Fibroblast of mammary gland (primary cell): ENCODE measurements around the gene SLC13A2.
"Not testable (repeated sequence)": the region's sequence is repeated elsewhere in the genome, so short reads cannot be mapped to it uniquely, and the experiment has no call there.

Source experiments
- DNase-seq: peaks from one replicate; pipeline ENCODE4 v3.0.0-alpha.2; 2010; ENCODE audit warnings: low read depth
- H3K4me3 ChIP-seq: 2 replicates; pipeline ENCODE4 v1.5.1; 2011; ENCODE audit warnings: low read depth, mild to moderate bottlenecking, low read length, moderate library complexity; ENCODE audit not compliant: control insufficient read depth
- CTCF ChIP-seq: conservative IDR thresholded peaks from 2 replicates; pipeline ENCODE4 v1.5.1; 2011; ENCODE audit warnings: low read depth, low read length, inconsistent platforms; ENCODE audit not compliant: control insufficient read depth, insufficient read depth

The SLC13A2 gene

GRCh38 chr17:28466521-28467048 is 6.9 kb upstream of the SLC13A2 start:
- no peak for DNase-seq
- TF ChIP-seq CTCF, result no peak
- no peak overlapping the region for H3K4me3 ChIP-seq

- H3K4me3 ChIP-seq, result no peak overlapping the region
- DNase-seq, result peak; percentile 74
- no peak for TF ChIP-seq CTCF
Measured at GRCh38 chr17:28467456-28468025, 5.9 kb upstream of the SLC13A2 start.

GRCh38 chr17:28468033-28468735 is 5.3 kb upstream of the SLC13A2 start:
- not testable (repeated sequence) for DNase-seq, H3K4me3 ChIP-seq

- TF ChIP-seq CTCF, result no peak
- no peak overlapping the region for H3K4me3 ChIP-seq
- no peak for DNase-seq
Measured at GRCh38 chr17:28468781-28469180, 4.7 kb upstream of the SLC13A2 start.

- no peak overlapping the region for H3K4me3 ChIP-seq
- DNase-seq, result no peak
- no peak for TF ChIP-seq CTCF
Measured at GRCh38 chr17:28469376-28469775, 4.1 kb upstream of the SLC13A2 start.

- no peak for DNase-seq
- no peak overlapping the region for H3K4me3 ChIP-seq
- TF ChIP-seq CTCF, result no peak
Measured at GRCh38 chr17:28470266-28470913, 3.1 kb upstream of the SLC13A2 start.

- TF ChIP-seq CTCF, result no peak
- DNase-seq, result no peak
- no peak overlapping the region for H3K4me3 ChIP-seq
Measured at GRCh38 chr17:28470914-28471366, 2.5 kb upstream of the SLC13A2 start.
